Neuronal stem cell (in vitro differentiated cells): Measurements from ENCODE around the gene NEUROD2.
A peak's percentile ranks its signal among the peaks of the same experiment; 100 is the strongest.

Experiments used
- DNase-seq: peaks from one replicate; pipeline ENCODE4 v3.0.0-alpha.2; 2013; ENCODE audit warnings: low spot score
- H2AFZ ChIP-seq: one replicate; pipeline ENCODE4 v1.6.1; 2013; ENCODE audit warnings: mild to moderate bottlenecking, low read length, inconsistent platforms
- H2AK5ac ChIP-seq: 2 replicates; pipeline ENCODE4 v1.6.1; 2013; ENCODE audit warnings: low read depth, mild to moderate bottlenecking, inconsistent platforms, low read length, moderate library complexity, mixed read lengths
- H2BK120ac ChIP-seq: 2 replicates; pipeline ENCODE4 v1.6.1; 2013; ENCODE audit warnings: low read depth, mild to moderate bottlenecking, inconsistent platforms, low read length, moderate library complexity, mixed read lengths
- H2BK12ac ChIP-seq: one replicate; pipeline ENCODE4 v1.6.1; 2013; ENCODE audit warnings: low read length, inconsistent platforms
- H2BK15ac ChIP-seq: 2 replicates; pipeline ENCODE4 v1.6.1; 2013; ENCODE audit warnings: mild to moderate bottlenecking, low read length, inconsistent platforms, mixed read lengths
- H2BK5ac ChIP-seq: one replicate; pipeline ENCODE4 v1.6.1; 2013; ENCODE audit warnings: inconsistent platforms, mild to moderate bottlenecking, low read length, moderate library complexity
- H3K14ac ChIP-seq: one replicate; pipeline ENCODE4 v1.6.1; 2013; ENCODE audit warnings: low read length, inconsistent platforms
- H3K18ac ChIP-seq: 2 replicates; pipeline ENCODE4 v1.6.1; 2013; ENCODE audit warnings: low read length, inconsistent platforms
- H3K23ac ChIP-seq: 2 replicates; pipeline ENCODE4 v1.6.1; 2013; ENCODE audit warnings: low read depth, mild to moderate bottlenecking, mixed read lengths, low read length, inconsistent platforms; ENCODE audit not compliant: poor library complexity
- H3K27ac ChIP-seq: replicated peaks from 3 replicates; pipeline ENCODE4 v1.5.1; 2013; ENCODE audit warnings: low read length, inconsistent platforms
- H3K27me3 ChIP-seq, 3 experiments: 2 replicates each; pipeline ENCODE4 v1.6.1; 2013; ENCODE audit warnings: low read length in 3 of 3, mild to moderate bottlenecking in 2 of 3, inconsistent platforms in 1 of 3, low read depth in 1 of 3, mixed read lengths in 1 of 3, moderate library complexity in 1 of 3; ENCODE audit not compliant: control insufficient read depth in 3 of 3, insufficient read depth in 3 of 3
- H3K36me3 ChIP-seq, 2 donors: replicated peaks in 1 of 2; 2 replicates each; pipeline ENCODE4 v1.6.1; 2013; ENCODE audit warnings: low read length in 2 of 2; ENCODE audit not compliant: control insufficient read depth in 2 of 2, insufficient read depth in 2 of 2
- H3K4ac ChIP-seq: 2 replicates; pipeline ENCODE4 v1.6.1; 2013; ENCODE audit warnings: inconsistent platforms, mild to moderate bottlenecking, low read length, moderate library complexity
- H3K4me1 ChIP-seq, 2 donors: 1 replicate in 1 of 2; 2 replicates in 1 of 2; pipeline ENCODE4 v1.6.1; 2013; ENCODE audit warnings: low read length in 2 of 2, low read depth in 1 of 2; ENCODE audit not compliant: control insufficient read depth in 2 of 2, insufficient read depth in 1 of 2
- H3K4me2 ChIP-seq: one replicate; pipeline ENCODE4 v1.6.1; 2013; ENCODE audit warnings: mild to moderate bottlenecking, low read length, inconsistent platforms; ENCODE audit not compliant: insufficient read depth, poor library complexity, severe bottlenecking
- H3K4me3 ChIP-seq, 2 donors: 2 replicates each; pipeline ENCODE4 v1.5.1; 2013; ENCODE audit warnings: low read length in 2 of 2, mild to moderate bottlenecking in 2 of 2, inconsistent platforms in 1 of 2, moderate library complexity in 1 of 2
- H3K79me1 ChIP-seq: one replicate; pipeline ENCODE4 v1.6.1; 2013; ENCODE audit warnings: low read depth, mild to moderate bottlenecking, inconsistent platforms, low read length, moderate library complexity
- H3K9ac ChIP-seq: one replicate; pipeline ENCODE4 v1.6.1; 2013; ENCODE audit warnings: mild to moderate bottlenecking, low read depth, low read length, inconsistent platforms; ENCODE audit not compliant: poor library complexity
- H3K9me3 ChIP-seq, 2 donors: replicated peaks in 1 of 2; 2 replicates each; pipeline versions ENCODE3 to v1.6.1; 2013; ENCODE audit warnings: low read length in 2 of 2, mild to moderate bottlenecking in 2 of 2, inconsistent platforms in 1 of 2, low read depth in 1 of 2, mixed read lengths in 1 of 2, moderate library complexity in 1 of 2; ENCODE audit not compliant: control insufficient read depth in 2 of 2, insufficient read depth in 1 of 2
- H4K8ac ChIP-seq: one replicate; pipeline ENCODE4 v1.6.1; 2013; ENCODE audit warnings: low read depth, mild to moderate bottlenecking, inconsistent platforms, low read length, moderate library complexity
- H4K91ac ChIP-seq: one replicate; pipeline ENCODE4 v1.6.1; 2013; ENCODE audit warnings: low read length, low read depth, mild to moderate bottlenecking, inconsistent platforms; ENCODE audit not compliant: poor library complexity
- WGBS, 2 donors: extraction: QIAGEN DNeasy Blood & Tissue Kit; methylation state at CpG; one replicate each; pipeline ENCODE4 v1.1.7; 2013; ENCODE audit warnings: missing lambda C conversion rate in 2 of 2, mixed read lengths in 1 of 2; ENCODE audit not compliant: insufficient read length in 2 of 2, insufficient replicate concordance in 1 of 2; ENCODE audit errors: extremely low coverage in 2 of 2; 5-methylcytosine and 5-hydroxymethylcytosine counted together

Gene NEUROD2

GRCh38 chr17:39618246-39618913 is 10.7 kb upstream of the NEUROD2 start:
- Histone ChIP-seq H3K9me3 (no peaks in the 10 kb centered on the region), H3K27me3 (peaks cover 10 to 67% (median 47%) of the 10 kb centered on the region in 3 experiments), H3K18ac (no peak overlapping the region), H3K79me1 (no peaks in the 10 kb centered on the region), H4K8ac (no peak overlapping the region), H3K36me3 (no peaks in the 10 kb centered on the region), H2BK15ac (no peak overlapping the region), H3K4me2 (peak overlapping the region; percentile 78), H2BK12ac (no peak overlapping the region), H3K4me1 (peaks cover 4 to 7% of the 10 kb centered on the region in 2 donors), H3K4me3 (peak overlapping the region; percentile 22 to 43), H2BK5ac (no peak overlapping the region), H3K14ac (no peak overlapping the region), H3K4ac (no peak overlapping the region), H2AK5ac (peak overlapping the region; percentile 63), H3K9ac (no peak overlapping the region), H2BK120ac (no peak overlapping the region), H3K27ac (no peak overlapping the region), H4K91ac (no peak overlapping the region), H2AFZ (peak overlapping the region; percentile 87), H3K23ac (no peak overlapping the region)
- no CpG with 5 or more reads among the region's 33 CpGs for WGBS, 2 donors
- DNase-seq: no peak

GRCh38 chr17:39617446-39618245 is 9.9 kb upstream of the NEUROD2 start:
- no peak overlapping the region for H2BK5ac ChIP-seq
- peak overlapping the region; percentile 22 for H2BK15ac ChIP-seq
- H3K27ac ChIP-seq: no peak overlapping the region
- H3K9ac ChIP-seq: peak overlapping the region; percentile 64
- peak overlapping the region; percentile 87 for H2AFZ ChIP-seq
- H3K4ac ChIP-seq: no peak overlapping the region
- WGBS, 2 donors: no CpG with 5 or more reads among the region's 79 CpGs
- H3K4me2 ChIP-seq: peak overlapping the region; percentile 78
- peaks cover 6 to 7% of the 10 kb centered on the region in 2 donors for H3K4me1 ChIP-seq
- no peak overlapping the region for H2AK5ac ChIP-seq
- no peak overlapping the region for H2BK12ac ChIP-seq
- no peak overlapping the region for H3K23ac ChIP-seq
- H3K27me3 ChIP-seq: peaks cover 10 to 74% (median 47%) of the 10 kb centered on the region in 3 experiments
- H3K36me3 ChIP-seq: no peaks in the 10 kb centered on the region
- H4K8ac ChIP-seq: no peak overlapping the region
- no peaks in the 10 kb centered on the region for H3K9me3 ChIP-seq
- no peak overlapping the region for H4K91ac ChIP-seq
- H3K4me3 ChIP-seq: peak overlapping the region; percentile 43 to 70
- DNase-seq: no peak
- H3K79me1 ChIP-seq: no peaks in the 10 kb centered on the region
- no peak overlapping the region for H2BK120ac ChIP-seq
- H3K18ac ChIP-seq: peak overlapping the region; percentile 67
- no peak overlapping the region for H3K14ac ChIP-seq

GRCh38 chr17:39617100-39617445 is 9.4 kb upstream of the NEUROD2 start:
- H3K27me3 ChIP-seq: peaks cover 10 to 80% (median 46%) of the 10 kb centered on the region in 3 experiments
- WGBS, 2 donors: no CpG with 5 or more reads among the region's 3 CpGs
- H3K9me3 ChIP-seq: no peaks in the 10 kb centered on the region
- no peaks in the 10 kb centered on the region for H3K36me3 ChIP-seq
- no peak for DNase-seq
- H3K9ac ChIP-seq: no peak overlapping the region
- H2BK12ac ChIP-seq: no peak overlapping the region
- H2AK5ac ChIP-seq: no peak overlapping the region
- no peak overlapping the region for H2BK120ac ChIP-seq
- H3K4me1 ChIP-seq: peaks cover 4 to 6% of the 10 kb centered on the region in 2 donors
- no peak overlapping the region for H4K91ac ChIP-seq
- H3K14ac ChIP-seq: no peak overlapping the region
- no peak overlapping the region for H3K4me2 ChIP-seq
- H3K4me3 ChIP-seq: no peak overlapping the region
- no peaks in the 10 kb centered on the region for H3K79me1 ChIP-seq
- H4K8ac ChIP-seq: no peak overlapping the region
- no peak overlapping the region for H2BK5ac ChIP-seq
- H3K18ac ChIP-seq: no peak overlapping the region
- H3K23ac ChIP-seq: no peak overlapping the region
- H2BK15ac ChIP-seq: no peak overlapping the region
- H2AFZ ChIP-seq: no peak overlapping the region
- no peak overlapping the region for H3K27ac ChIP-seq
- no peak overlapping the region for H3K4ac ChIP-seq

- Histone ChIP-seq H3K27ac (no peak overlapping the region), H3K36me3 (no peaks in the 10 kb centered on the region), H2BK120ac (no peak overlapping the region), H2BK15ac (no peak overlapping the region), H3K4me1 (peaks cover 3 to 5% of the 10 kb centered on the region in 2 donors), H3K4me3 (no peak overlapping the region), H3K9me3 (no peaks in the 10 kb centered on the region), H2AK5ac (no peak overlapping the region), H3K4ac (no peak overlapping the region), H3K27me3 (peaks cover 10 to 82% (median 44%) of the 10 kb centered on the region in 3 experiments), H3K14ac (no peak overlapping the region), H3K18ac (no peak overlapping the region), H3K4me2 (no peak overlapping the region), H3K79me1 (no peaks in the 10 kb centered on the region), H2BK5ac (no peak overlapping the region), H4K91ac (no peak overlapping the region), H3K9ac (no peak overlapping the region), H3K23ac (no peak overlapping the region), H2AFZ (no peak overlapping the region), H2BK12ac (no peak overlapping the region), H4K8ac (no peak overlapping the region)
- DNase-seq: no peak
- no CpG with 5 or more reads among the region's 6 CpGs for WGBS, 2 donors
These were observed 7.7 kb upstream of the NEUROD2 start for GRCh38 chr17:39615434-39615833.
